ENCODE measurements around the gene FBXO4.
A peak's percentile ranks its signal among the peaks of the same experiment; 100 is the strongest.
"Not testable (repeated sequence)": the region's sequence is repeated elsewhere in the genome, so short reads cannot be mapped to it uniquely, and the experiment has no call there.

The FBXO4 gene

GRCh38 chr5:41924526-41924871 lies 582 bp upstream of the FBXO4 start:
- no peak for DNase-seq

GRCh38 chr5:41925555-41925951 lies 472 bp downstream of the FBXO4 start:
- peak; percentile 59 for DNase-seq

- no peak for DNase-seq
Observed at GRCh38 chr5:41927604-41928003, 2.5 kb downstream of the FBXO4 start.

- no peak for DNase-seq
Observed at GRCh38 chr5:41929035-41929434, 4.0 kb downstream of the FBXO4 start.

GRCh38 chr5:41932770-41933169 lies 7.7 kb downstream of the FBXO4 start:
- DNase-seq: no peak

GRCh38 chr5:41935544-41935943 lies 10.5 kb downstream of the FBXO4 start:
- no peak for DNase-seq

GRCh38 chr5:41940641-41941040 lies 15.6 kb downstream of the FBXO4 start:
- peak; percentile 65 for DNase-seq

- not testable (repeated sequence) for DNase-seq
Observed at GRCh38 chr5:41945332-41945955, 20.4 kb downstream of the FBXO4 start.

GRCh38 chr5:41951224-41951623 lies 26.1 kb downstream of the FBXO4 start:
- DNase-seq: no peak

- no peak for DNase-seq
Observed at GRCh38 chr5:41954286-41954685, 29.2 kb downstream of the FBXO4 start.

GRCh38 chr5:41955432-41956024 lies 30.4 kb downstream of the FBXO4 start:
- DNase-seq: no peak

GRCh38 chr5:41956943-41957342 lies 31.9 kb downstream of the FBXO4 start:
- no peak for DNase-seq

GRCh38 chr5:41960481-41960880 lies 35.4 kb downstream of the FBXO4 start:
- no peak for DNase-seq

GRCh38 chr5:41961736-41962135 lies 36.7 kb downstream of the FBXO4 start:
- no peak for DNase-seq

GRCh38 chr5:41962491-41962890 lies 37.4 kb downstream of the FBXO4 start:
- DNase-seq: no peak

GRCh38 chr5:41966401-41967105 lies 41.5 kb downstream of the FBXO4 start:
- DNase-seq: no peak

GRCh38 chr5:41967401-41967800 lies 42.3 kb downstream of the FBXO4 start:
- no peak for DNase-seq

GRCh38 chr5:41968153-41968723 lies 43.2 kb downstream of the FBXO4 start:
- no peak for DNase-seq

GRCh38 chr5:41973087-41973486 lies 48.0 kb downstream of the FBXO4 start:
- no peak for DNase-seq

- no peak for DNase-seq
Observed at GRCh38 chr5:41973887-41974286, 48.8 kb downstream of the FBXO4 start.

- peak; percentile 53 for DNase-seq
Observed at GRCh38 chr5:41978676-41979075, 53.6 kb downstream of the FBXO4 start.

- no peak for DNase-seq
Observed at GRCh38 chr5:41980396-41980795, 55.3 kb downstream of the FBXO4 start.

- DNase-seq: no peak
Observed at GRCh38 chr5:41980870-41981269, 55.8 kb downstream of the FBXO4 start.

- DNase-seq: not testable (repeated sequence)
Observed at GRCh38 chr5:41982858-41983257, 57.8 kb downstream of the FBXO4 start.

Measured in fibroblast of skin of back (primary cell).